H1 (cell line): ENCODE results near the gene SLC28A1. TPM values are rescaled to one million over a fixed set of nuclear protein-coding genes. Genes with fewer than 3 reads are reported as not detected.

ENCODE experiments used
- CTCF ChIA-PET: fragments of 300-600 bp; sonication (Branson Sonifier 250); formaldehyde crosslinking; loops from one replicate; lab custom pipeline; 2021; ENCODE audit not compliant: partially characterized antibody; lab: Charles Lee
- POLR2A ChIA-PET: fragments of 300-600 bp; sonication (Branson Sonifier 250); formaldehyde crosslinking; loops from one replicate; lab custom pipeline; 2021; ENCODE audit warnings: inconsistent platforms; ENCODE audit not compliant: partially characterized antibody; lab: Charles Lee
- DNase-seq, 2 experiments: peaks; one replicate each; pipeline versions ENCODE4 v3.0.0 to v3.0.0-alpha.2; 2010 to 2022; ENCODE audit warnings: low spot score in 2 of 2, low read depth in 1 of 2, mixed read lengths in 1 of 2
- FAIRE-seq: peaks from 2 replicates; lab custom pipeline; 2011; peaks lifted over from hg19 to GRCh38; lab: Jason Lieb, UNC
- H2AFZ ChIP-seq: 2 replicates; pipeline ENCODE4 v1.8.1; 2012; ENCODE audit warnings: low read length, inconsistent platforms
- H2AK5ac ChIP-seq: 2 replicates; pipeline ENCODE4 v1.6.1; 2013; ENCODE audit warnings: low read depth, low read length
- H2BK120ac ChIP-seq: replicated peaks from 2 replicates; pipeline ENCODE3; 2013; ENCODE audit warnings: low read depth, low read length, inconsistent platforms
- H2BK12ac ChIP-seq: 2 replicates; pipeline ENCODE4 v1.6.1; 2013; ENCODE audit warnings: low read depth, low read length
- H2BK15ac ChIP-seq: 2 replicates; pipeline ENCODE4 v1.6.1; 2013; ENCODE audit warnings: low read length
- H2BK20ac ChIP-seq: 2 replicates; pipeline ENCODE4 v1.6.1; 2013; ENCODE audit warnings: low read length
- H2BK5ac ChIP-seq: 2 replicates; pipeline ENCODE4 v1.6.1; 2013; ENCODE audit warnings: low read depth, low read length
- H3K14ac ChIP-seq: 2 replicates; pipeline ENCODE4 v1.6.1; 2013; ENCODE audit warnings: inconsistent platforms; ENCODE audit not compliant: insufficient read length
- H3K18ac ChIP-seq: 2 replicates; pipeline ENCODE4 v1.6.1; 2013; ENCODE audit warnings: low read length; ENCODE audit errors: extremely low read depth
- H3K23ac ChIP-seq: 2 replicates; pipeline ENCODE4 v1.6.1; 2013; ENCODE audit warnings: inconsistent platforms; ENCODE audit not compliant: insufficient read length
- H3K23me2 ChIP-seq: 2 replicates; pipeline ENCODE4 v1.6.1; 2013; ENCODE audit warnings: low read depth, low read length
- H3K27ac ChIP-seq: 2 replicates; pipeline ENCODE4 v1.6.1; 2011; ENCODE audit warnings: low read depth, low read length, inconsistent platforms
- H3K27me3 ChIP-seq, 4 experiments: replicated peaks in 1 of 4; 1 replicate in 1 of 4; 2 replicates in 3 of 4; pipeline versions ENCODE4 v1.6.1 to v1.8.1; 2011 to 2013; ENCODE audit warnings: low read length in 3 of 4, mild to moderate bottlenecking in 3 of 4, inconsistent platforms in 2 of 4, mixed read lengths in 2 of 4, moderate library complexity in 1 of 4; ENCODE audit not compliant: control insufficient read depth in 3 of 4, insufficient read depth in 3 of 4; ENCODE audit errors: extremely low read depth in 1 of 4
- H3K36me3 ChIP-seq, 4 experiments: 2 replicates each; pipeline versions ENCODE4 v1.6.1 to v1.8.1; 2011 to 2013; ENCODE audit warnings: mild to moderate bottlenecking in 4 of 4, low read length in 3 of 4, moderate library complexity in 2 of 4, control low read depth in 1 of 4, inconsistent platforms in 1 of 4; ENCODE audit not compliant: insufficient read depth in 4 of 4, control insufficient read depth in 2 of 4
- H3K4ac ChIP-seq: replicated peaks from 2 replicates; pipeline ENCODE3; 2013; ENCODE audit warnings: low read length, low read depth, mixed read lengths, inconsistent platforms; ENCODE audit not compliant: insufficient read length
- H3K4me1 ChIP-seq, 4 experiments: replicated peaks in 1 of 4; 1 replicate in 1 of 4; 2 replicates in 3 of 4; pipeline versions ENCODE4 v1.6.1 to v1.8.1; 2011 to 2013; ENCODE audit warnings: low read length in 3 of 4, inconsistent platforms in 2 of 4, mixed read lengths in 1 of 4; ENCODE audit not compliant: insufficient read depth in 4 of 4, control insufficient read depth in 3 of 4
- H3K4me2 ChIP-seq, 2 experiments: 2 replicates each; pipeline versions ENCODE4 v1.6.1 to v1.8.1; 2011 to 2013; ENCODE audit warnings: low read depth in 2 of 2, low read length in 2 of 2, control low read depth in 1 of 2, inconsistent platforms in 1 of 2, mild to moderate bottlenecking in 1 of 2; ENCODE audit not compliant: insufficient read depth in 1 of 2
- H3K4me3 ChIP-seq, 4 experiments: fragments of 200-600, 300-600 bp in 1 of 4; sonication (generic), shearing (Covaris generic), sonication (Bioruptor Twin) in 1 of 4; 2 replicates each; pipeline versions ENCODE4 v1.5.1 to v1.8.1; 2011 to 2016; ENCODE audit warnings: low read length in 4 of 4, low read depth in 3 of 4, control low read depth in 2 of 4, inconsistent platforms in 2 of 4, mild to moderate bottlenecking in 2 of 4, mixed read lengths in 1 of 4, moderate library complexity in 1 of 4; ENCODE audit not compliant: insufficient read depth in 2 of 4; ENCODE audit errors: extremely low read depth in 1 of 4
- H3K56ac ChIP-seq: replicated peaks from 2 replicates; pipeline ENCODE3; 2013; ENCODE audit warnings: low read depth, mild to moderate bottlenecking, mixed read lengths, low read length, inconsistent platforms; ENCODE audit not compliant: insufficient read length
- H3K79me1 ChIP-seq: 2 replicates; pipeline ENCODE4 v1.6.1; 2013; ENCODE audit warnings: low read depth, low read length, control low read depth
- H3K79me2 ChIP-seq, 2 experiments: 2 replicates each; pipeline versions ENCODE4 v1.6.1 to v1.8.1; 2012 to 2013; ENCODE audit warnings: low read length in 2 of 2, mild to moderate bottlenecking in 2 of 2, inconsistent platforms in 1 of 2; ENCODE audit not compliant: insufficient read depth in 2 of 2, control insufficient read depth in 1 of 2
- H3K9ac ChIP-seq, 4 experiments: replicated peaks in 1 of 4; 1 replicate in 1 of 4; 2 replicates in 3 of 4; pipeline versions ENCODE4 v1.6.1 to v1.8.1; 2011 to 2013; ENCODE audit warnings: low read depth in 3 of 4, low read length in 3 of 4, control low read depth in 2 of 4, mild to moderate bottlenecking in 2 of 4, moderate library complexity in 2 of 4, inconsistent platforms in 1 of 4; ENCODE audit errors: extremely low read depth in 1 of 4
- H3K9me3 ChIP-seq, 2 experiments: 2 replicates each; pipeline versions ENCODE4 v1.6.1 to v1.8.1; 2012 to 2013; ENCODE audit warnings: mild to moderate bottlenecking in 2 of 2, moderate library complexity in 2 of 2, control low read depth in 1 of 2, inconsistent platforms in 1 of 2, low read depth in 1 of 2, low read length in 1 of 2, mixed read lengths in 1 of 2; ENCODE audit not compliant: insufficient read depth in 2 of 2
- H4K20me1 ChIP-seq, 2 experiments: replicated peaks in 1 of 2; 2 replicates each; pipeline versions ENCODE3 to v1.8.1; 2011 to 2013; ENCODE audit warnings: inconsistent platforms in 2 of 2, low read length in 2 of 2, mild to moderate bottlenecking in 1 of 2; ENCODE audit not compliant: insufficient read depth in 2 of 2, control insufficient read depth in 1 of 2
- H4K5ac ChIP-seq: 2 replicates; pipeline ENCODE4 v1.6.1; 2013; ENCODE audit warnings: low read length, low read depth, mixed read lengths, inconsistent platforms; ENCODE audit not compliant: insufficient read length
- H4K8ac ChIP-seq: 2 replicates; pipeline ENCODE4 v1.8.0; 2013; ENCODE audit warnings: mild to moderate bottlenecking, moderate library complexity, low read length, inconsistent platforms; ENCODE audit not compliant: insufficient read depth; ENCODE audit errors: extremely low read depth
- H4K91ac ChIP-seq: replicated peaks from 2 replicates; pipeline ENCODE3; 2013; ENCODE audit warnings: low read length, mixed read lengths, inconsistent platforms; ENCODE audit not compliant: insufficient read length
- CHD2 ChIP-seq: IDR thresholded peaks from 2 replicates; pipeline ENCODE4 v1.6.1; 2012; ENCODE audit warnings: low read length, improper control_type of control experiment
- EZH2 ChIP-seq: fragments of 200-600 bp; sonication (generic); IDR thresholded peaks from 2 replicates; pipeline ENCODE4 v1.7.1; 2012; ENCODE audit warnings: low read depth, mild to moderate bottlenecking, moderate library complexity, low read length, inconsistent platforms; ENCODE audit not compliant: severe bottlenecking
- MAFK ChIP-seq: IDR thresholded peaks from 2 replicates; pipeline ENCODE4 v1.6.1; 2012; ENCODE audit warnings: low read depth, mild to moderate bottlenecking, improper control_type of control experiment, low read length
- NANOG ChIP-seq: IDR thresholded peaks from 2 replicates; pipeline ENCODE4 v1.6.1; 2011; ENCODE audit warnings: low read length, low read depth, mild to moderate bottlenecking, inconsistent platforms; ENCODE audit not compliant: insufficient read depth, poor library complexity, severe bottlenecking
- NRF1 ChIP-seq: IDR thresholded peaks from 2 replicates; pipeline ENCODE4 v1.6.1; 2011; ENCODE audit warnings: mild to moderate bottlenecking, low read depth, low read length, improper control_type of control experiment
- RBBP5 ChIP-seq: IDR thresholded peaks from 2 replicates; pipeline ENCODE4 v1.7.1; 2012; ENCODE audit warnings: low read depth, mild to moderate bottlenecking, inconsistent platforms, low read length, moderate library complexity, borderline replicate concordance
- RFX5 ChIP-seq: IDR thresholded peaks from 2 replicates; pipeline ENCODE4 v1.6.1; 2011; ENCODE audit warnings: low read depth, low read length, improper control_type of control experiment, borderline replicate concordance
- SIN3A ChIP-seq, 2 experiments: IDR thresholded peaks in 1 of 2; conservative IDR thresholded peaks in 1 of 2; 2 replicates each; pipeline ENCODE4 v1.6.1; 2011 to 2012; ENCODE audit warnings: low read length in 2 of 2, improper control_type of control experiment in 1 of 2, low read depth in 1 of 2, mild to moderate bottlenecking in 1 of 2
- SIRT6 ChIP-seq: IDR thresholded peaks from one replicate; pipeline ENCODE4 v1.7.1; 2012; ENCODE audit warnings: low read length, inconsistent platforms
- SIX5 ChIP-seq: IDR thresholded peaks from 2 replicates; pipeline ENCODE4 v1.6.1; 2011; ENCODE audit warnings: mild to moderate bottlenecking, low read depth, low read length
- SP4 ChIP-seq: IDR thresholded peaks from 2 replicates; pipeline ENCODE4 v1.6.1; 2012; ENCODE audit warnings: low read length, inconsistent platforms
- TAF1 ChIP-seq: IDR thresholded peaks from 2 replicates; pipeline ENCODE4 v1.6.1; 2011; ENCODE audit warnings: mild to moderate bottlenecking, low read depth, low read length
- YY1 ChIP-seq: IDR thresholded peaks from 2 replicates; pipeline ENCODE4 v1.6.1; 2011; ENCODE audit warnings: low read depth, mild to moderate bottlenecking, low read length
- WGBS, 2 experiments: shearing (Covaris generic) in 1 of 2; methylation state at CpG; one replicate each; pipeline versions ENCODE4 v1.1.6 to v1.1.7; 2013 to 2015; ENCODE audit warnings: low lambda C conversion rate in 2 of 2, mixed read lengths in 2 of 2, inconsistent platforms in 1 of 2, low coverage in 1 of 2, missing lambda C conversion rate in 1 of 2; ENCODE audit not compliant: insufficient replicate concordance in 2 of 2, insufficient coverage in 1 of 2, insufficient read length in 1 of 2; ENCODE audit errors: extremely low coverage in 1 of 2, missing lambda C conversion rate in 1 of 2; 5-methylcytosine and 5-hydroxymethylcytosine counted together
- polyA plus RNA-seq, 7 experiments: library from polyadenylated mRNA; depleted of rRNA in 3 of 7; stranded (reverse) in 5 of 7; unstranded in 2 of 7; fragments of >200 nt in 5 of 7; fragments of 200-250 nt in 2 of 7; gene quantifications; 1 replicate in 5 of 7; 2 replicates in 1 of 7; 4 replicates in 1 of 7; pipeline versions ENCODE4 v1.2.1 to v1.2.3, GENCODE V29; 2011 to 2013; ENCODE audit warnings: missing spikeins in 2 of 7, mixed read lengths in 2 of 7
- total RNA-seq: library from RNA; stranded (reverse); fragmentation: NEBNext Ultra II Directional; extraction: Animal tissue kit (Norgen Biotek cat#: 25700); gene quantifications from 2 replicates; pipeline ENCODE4 v1.2.1, GENCODE V29; 2021
- TF ChIP-seq, protein P1 (sequence below): IDR thresholded peaks from 2 replicates; pipeline ENCODE4 v1.6.1; 2012; ENCODE audit warnings: inconsistent platforms

The SLC28A1 gene
- total and polyA plus RNA-seq, 2 of the 8 experiments (the other 6 are each of a cell fraction or from before 2014, with no cell fraction given) = 0.09 TPM; not detected in 1

DNA sequence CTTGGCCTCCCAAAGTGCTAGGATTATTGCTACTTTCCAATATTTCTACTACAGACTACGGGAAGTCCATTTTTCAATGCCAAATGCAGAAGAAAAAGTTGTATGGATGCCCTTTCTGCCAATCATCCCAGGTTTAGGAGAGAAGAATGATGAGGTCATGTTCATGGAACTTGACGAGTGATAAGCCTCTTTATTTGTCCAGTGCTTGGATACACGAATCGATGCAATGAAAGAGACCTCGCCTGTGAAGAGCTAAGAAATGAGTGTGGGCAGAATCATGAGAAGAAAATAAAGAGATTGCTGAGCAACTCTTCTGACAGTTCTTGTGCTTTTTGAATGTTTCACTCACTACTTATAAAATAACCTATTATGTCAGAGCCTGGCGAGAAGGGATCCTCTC lies 996 bp upstream of the SLC28A1 start:
- Histone ChIP-seq H3K4me3 (no peak overlapping the region), H3K4me2 (no peak overlapping the region), H4K20me1 (no peaks in the 10 kb centered on the region), H4K5ac (no peak overlapping the region), H2BK20ac (no peak overlapping the region), H3K36me3 (no peaks in the 10 kb centered on the region), H3K9ac (no peak overlapping the region), H3K9me3 (no peaks in the 10 kb centered on the region), H3K18ac (no peak overlapping the region), H3K27ac (no peak overlapping the region), H3K79me1 (no peaks in the 10 kb centered on the region), H3K4me1 (no peaks in the 10 kb centered on the region; a peak in 1 of 7 replicates), H4K91ac (no peak overlapping the region), H2AK5ac (no peak overlapping the region), H3K79me2 (no peaks in the 10 kb centered on the region), H2BK15ac (no peak overlapping the region), H3K4ac (no peak overlapping the region), H2BK120ac (no peak overlapping the region), H2AFZ (no peak overlapping the region), H3K23ac (no peak overlapping the region), H3K27me3 (no peaks in the 10 kb centered on the region), H2BK12ac (no peak overlapping the region), H2BK5ac (no peak overlapping the region), H3K56ac (no peak overlapping the region), H3K23me2 (no peaks in the 10 kb centered on the region), H3K14ac (no peak overlapping the region), H4K8ac (no peak overlapping the region)
- ChIA-PET CTCF (interaction anchor here (1.0 to 1.7 kb wide), 8 partner anchors 9 to 295 kb away, joined by 3 to 4 read pairs (median 3); no protein-coding TSS in a partner anchor), POLR2A (interaction anchor here (0.9 to 1.6 kb wide), 4 partner anchors 12 to 57 kb away, joined by 3 to 4 read pairs (median 3); no protein-coding TSS in a partner anchor)
- WGBS, 2 experiments = 85% methylated on average over 6 of the region's 6 CpGs; no CpG with 5 or more reads in 1 of the 2 experiments
- no peak for FAIRE-seq
- DNase-seq = no peak
- no peak for TF ChIP-seq SP4
- no peak for TF ChIP-seq RFX5
- no peak for TF ChIP-seq NRF1
- TF ChIP-seq YY1 = no peak
- TF ChIP-seq CHD2 = no peak
- no peak for TF ChIP-seq NANOG
- no peak for TF ChIP-seq EZH2
- TF ChIP-seq SIN3A (conservative IDR thresholded peaks at IDR 0.05 in 1 of 2, IDR thresholded peaks at IDR 0.05 in 1 of 2; ENCODE audit: low read depth in 1 of 2, low read length in 2 of 2) = no peak
- no peak for TF ChIP-seq RBBP5
- TF ChIP-seq SIRT6 = no peak
- no peak for TF ChIP-seq MAFK
- no peak for TF ChIP-seq SIX5
- no peak for TF ChIP-seq TAF1
- TF ChIP-seq, protein P1, sequence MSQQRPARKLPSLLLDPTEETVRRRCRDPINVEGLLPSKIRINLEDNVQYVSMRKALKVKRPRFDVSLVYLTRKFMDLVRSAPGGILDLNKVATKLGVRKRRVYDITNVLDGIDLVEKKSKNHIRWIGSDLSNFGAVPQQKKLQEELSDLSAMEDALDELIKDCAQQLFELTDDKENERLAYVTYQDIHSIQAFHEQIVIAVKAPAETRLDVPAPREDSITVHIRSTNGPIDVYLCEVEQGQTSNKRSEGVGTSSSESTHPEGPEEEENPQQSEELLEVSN = no peak
